ENCODE data around the gene ALPP. TPM values are rescaled to one million over a fixed set of nuclear protein-coding genes. Genes with fewer than 3 reads are reported as not detected.

The ALPP gene
- total RNA-seq, 2 donors from 2014 or later, result not detected

DNA sequence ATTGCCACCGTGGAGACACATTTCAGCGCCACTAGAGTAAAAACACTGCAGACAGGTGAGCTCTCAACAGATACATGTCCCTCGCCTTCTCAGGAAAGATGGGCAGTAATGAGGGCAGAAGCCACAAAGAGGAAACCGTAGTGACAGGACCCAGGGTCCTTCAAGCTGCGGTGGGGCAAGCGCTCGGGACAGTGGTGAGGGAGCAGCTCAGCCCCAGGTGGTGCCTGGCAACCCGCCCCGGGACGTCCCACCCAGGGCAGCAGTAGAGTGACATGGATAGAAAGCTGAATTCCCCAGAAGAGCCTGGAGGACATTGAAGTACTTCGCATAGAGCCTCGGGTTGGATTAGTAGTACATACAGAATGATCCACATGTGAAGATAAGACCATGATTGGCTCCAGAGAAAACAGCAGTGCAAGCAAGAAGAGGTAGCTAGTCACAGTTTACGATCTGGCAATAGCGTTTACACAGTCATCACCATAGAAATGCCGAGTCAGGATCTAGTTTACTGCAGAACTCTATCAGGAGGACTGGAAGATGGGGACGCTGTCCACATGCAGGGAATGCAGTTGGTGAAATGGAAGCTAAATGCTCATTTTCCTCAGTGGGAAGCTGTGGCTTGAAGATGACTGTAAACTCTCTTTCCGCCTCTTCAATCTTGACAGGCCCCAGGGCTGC lies 37.4 kb upstream of the ALPP start:
- no peak for DNase-seq (ENCODE audit: low spot score)
- no peaks in the 10 kb centered on the region for H3K4me1 ChIP-seq
- TF ChIP-seq, protein P1, sequence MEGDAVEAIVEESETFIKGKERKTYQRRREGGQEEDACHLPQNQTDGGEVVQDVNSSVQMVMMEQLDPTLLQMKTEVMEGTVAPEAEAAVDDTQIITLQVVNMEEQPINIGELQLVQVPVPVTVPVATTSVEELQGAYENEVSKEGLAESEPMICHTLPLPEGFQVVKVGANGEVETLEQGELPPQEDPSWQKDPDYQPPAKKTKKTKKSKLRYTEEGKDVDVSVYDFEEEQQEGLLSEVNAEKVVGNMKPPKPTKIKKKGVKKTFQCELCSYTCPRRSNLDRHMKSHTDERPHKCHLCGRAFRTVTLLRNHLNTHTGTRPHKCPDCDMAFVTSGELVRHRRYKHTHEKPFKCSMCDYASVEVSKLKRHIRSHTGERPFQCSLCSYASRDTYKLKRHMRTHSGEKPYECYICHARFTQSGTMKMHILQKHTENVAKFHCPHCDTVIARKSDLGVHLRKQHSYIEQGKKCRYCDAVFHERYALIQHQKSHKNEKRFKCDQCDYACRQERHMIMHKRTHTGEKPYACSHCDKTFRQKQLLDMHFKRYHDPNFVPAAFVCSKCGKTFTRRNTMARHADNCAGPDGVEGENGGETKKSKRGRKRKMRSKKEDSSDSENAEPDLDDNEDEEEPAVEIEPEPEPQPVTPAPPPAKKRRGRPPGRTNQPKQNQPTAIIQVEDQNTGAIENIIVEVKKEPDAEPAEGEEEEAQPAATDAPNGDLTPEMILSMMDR (IDR thresholded peaks at IDR 0.05), result no peak

GRCh38 chr2:232341739-232342126 lies 36.8 kb upstream of the ALPP start:
- no peaks in the 10 kb centered on the region for H3K9me3 ChIP-seq
- TF ChIP-seq, protein P1 (IDR thresholded peaks at IDR 0.05), result no peak
- no peak overlapping the region for H3K4me3 ChIP-seq
- H3K27me3 ChIP-seq, result no peaks in the 10 kb centered on the region
- no peak overlapping the region for H3K27ac ChIP-seq
- DNase-seq (ENCODE audit: low spot score), result no peak
- no peaks in the 10 kb centered on the region for H3K4me1 ChIP-seq
- no peaks in the 10 kb centered on the region for H3K36me3 ChIP-seq

More for the DNA sequence above, 37.4 kb upstream of the ALPP start:
- H3K9me3 ChIP-seq, result no peaks in the 10 kb centered on the region
- no peaks in the 10 kb centered on the region for H3K36me3 ChIP-seq
- no peak overlapping the region for H3K27ac ChIP-seq
- no peaks in the 10 kb centered on the region for H3K27me3 ChIP-seq
- H3K4me3 ChIP-seq, result no peak overlapping the region

GRCh38 chr2:232342635-232343565 lies 35.7 kb upstream of the ALPP start:
- Histone ChIP-seq H3K36me3 (no peaks in the 10 kb centered on the region), H3K27ac (no peak overlapping the region), H3K9me3 (no peaks in the 10 kb centered on the region), H3K27me3 (no peaks in the 10 kb centered on the region), H3K4me3 (no peak overlapping the region), H3K4me1 (no peaks in the 10 kb centered on the region)
- no peak for DNase-seq (ENCODE audit: low spot score)
- TF ChIP-seq, protein P1 (IDR thresholded peaks at IDR 0.05), result no peak

DNA sequence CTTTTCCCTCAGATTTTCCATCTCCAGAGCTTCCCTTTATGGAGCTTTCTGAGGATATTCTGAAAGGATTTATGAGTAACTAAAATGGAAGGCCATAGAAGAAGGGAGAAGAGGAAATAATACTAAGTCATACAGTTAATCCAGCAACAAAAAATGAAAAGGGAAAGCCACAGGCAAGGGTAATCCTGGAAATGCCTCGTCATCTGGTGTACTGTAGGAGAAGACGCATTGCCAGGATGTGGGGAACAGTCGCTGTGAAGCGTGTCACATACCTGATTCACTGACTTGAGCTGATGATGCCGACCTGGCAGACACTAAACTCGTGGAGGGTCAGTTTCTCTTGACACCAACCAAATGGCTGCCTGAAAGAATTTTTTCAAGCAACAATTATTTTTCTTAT lies 34.7 kb upstream of the ALPP start:
- Histone ChIP-seq H3K9me3 (no peaks in the 10 kb centered on the region), H3K4me3 (no peak overlapping the region), H3K27me3 (no peaks in the 10 kb centered on the region), H3K4me1 (no peaks in the 10 kb centered on the region), H3K27ac (no peak overlapping the region), H3K36me3 (no peaks in the 10 kb centered on the region)
- DNase-seq (ENCODE audit: low spot score), result no peak
- TF ChIP-seq, protein P1 (IDR thresholded peaks at IDR 0.05), result no peak

- no peak overlapping the region for H3K27ac ChIP-seq
- DNase-seq (ENCODE audit: low spot score), result no peak
- H3K27me3 ChIP-seq, result no peaks in the 10 kb centered on the region
- no peaks in the 10 kb centered on the region for H3K36me3 ChIP-seq
- H3K4me1 ChIP-seq, result no peaks in the 10 kb centered on the region
- H3K9me3 ChIP-seq, result no peaks in the 10 kb centered on the region
- TF ChIP-seq, protein P1 (IDR thresholded peaks at IDR 0.05), result no peak
- no peak overlapping the region for H3K4me3 ChIP-seq
Observed at GRCh38 chr2:232345251-232345650, 33.3 kb upstream of the ALPP start.

All from right atrium auricular region (tissue), 2 donors.